HTERT RPE-1 (cell line): ENCODE measurements around the gene STARD13.

Source experiments
- in situ Hi-C: fragments of 300-500 bp; cut with MboI; formaldehyde crosslinking; loops from 4 replicates; pipeline ENCODE4 v1.14.3; 2020; ENCODE audit warnings: low sequenced_read_pairs

STARD13 gene

GRCh38 chr13:33204130-33204927, 81.2 kb downstream of the STARD13 start:
- in situ Hi-C loops, result no loop called here

GRCh38 chr13:33202644-33203169, 82.8 kb downstream of the STARD13 start:
- in situ Hi-C loops, result no loop called here

GRCh38 chr13:33201659-33202058, 83.9 kb downstream of the STARD13 start:
- in situ Hi-C loops, result no loop called here

DNA sequence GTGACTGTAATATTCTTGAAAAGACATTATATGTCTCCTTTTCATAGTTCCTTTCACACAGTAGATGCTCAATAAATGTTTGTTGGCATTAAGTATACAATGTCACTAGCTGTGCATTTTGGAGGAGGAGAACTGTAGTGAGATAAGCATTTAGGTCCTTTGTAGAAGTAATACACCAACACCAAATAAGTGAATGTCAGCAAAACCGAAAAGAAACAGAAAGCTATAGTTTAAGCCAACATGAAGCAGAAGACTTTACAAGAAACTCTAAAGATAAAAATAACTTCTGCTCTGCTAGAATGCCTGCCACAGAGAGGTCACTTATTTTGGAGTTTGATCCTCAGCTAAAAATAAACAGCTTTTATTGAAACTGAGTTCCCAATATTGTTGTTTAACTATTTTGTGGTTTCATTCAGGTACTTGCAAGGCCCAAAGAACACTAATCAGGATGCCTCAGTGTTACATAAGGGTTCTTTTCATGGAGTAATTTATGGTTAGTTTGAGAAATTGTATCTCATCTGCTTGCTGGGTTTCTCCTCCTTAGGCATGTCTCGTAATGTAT, 86.2 kb downstream of the STARD13 start:
- in situ Hi-C loops, result no loop called here

GRCh38 chr13:33197541-33197971, 88.0 kb downstream of the STARD13 start:
- in situ Hi-C loops, result no loop called here

- in situ Hi-C loops, result no loop called here
These were observed 88.8 kb downstream of the STARD13 start for GRCh38 chr13:33196767-33197166.

GRCh38 chr13:33195693-33196464, 89.7 kb downstream of the STARD13 start:
- in situ Hi-C loops, result no loop called here

- in situ Hi-C loops, result no loop called here
These were observed 90.5 kb downstream of the STARD13 start for GRCh38 chr13:33194820-33195692.

DNA sequence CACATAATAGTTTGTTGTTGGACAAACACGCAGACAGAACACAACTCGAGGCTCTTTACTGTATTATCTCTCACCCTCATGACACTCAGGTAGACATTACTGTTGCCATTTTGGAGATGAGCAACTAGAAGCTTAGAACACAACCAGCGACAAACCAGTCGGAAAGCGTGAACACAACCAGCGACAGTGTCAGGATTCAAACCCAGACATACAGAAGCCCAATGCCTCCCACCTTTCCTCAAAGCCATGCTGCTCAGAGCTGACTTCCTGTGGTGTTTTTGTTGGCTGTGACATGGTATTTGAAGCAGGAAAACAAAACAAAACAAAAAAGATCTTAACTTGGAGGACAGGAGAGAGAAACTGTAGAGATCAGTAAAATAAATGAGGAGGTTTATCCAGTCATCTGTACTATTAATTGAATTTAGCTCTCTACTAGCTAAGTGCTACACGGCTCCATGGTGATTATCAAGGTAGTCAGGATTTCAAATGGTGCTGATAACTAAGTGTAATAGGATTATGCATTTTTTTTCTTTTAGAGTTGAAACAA, 92.1 kb downstream of the STARD13 start:
- in situ Hi-C loops, result no loop called here

GRCh38 chr13:33191425-33192210, 93.9 kb downstream of the STARD13 start:
- in situ Hi-C loops, result no loop called here

DNA sequence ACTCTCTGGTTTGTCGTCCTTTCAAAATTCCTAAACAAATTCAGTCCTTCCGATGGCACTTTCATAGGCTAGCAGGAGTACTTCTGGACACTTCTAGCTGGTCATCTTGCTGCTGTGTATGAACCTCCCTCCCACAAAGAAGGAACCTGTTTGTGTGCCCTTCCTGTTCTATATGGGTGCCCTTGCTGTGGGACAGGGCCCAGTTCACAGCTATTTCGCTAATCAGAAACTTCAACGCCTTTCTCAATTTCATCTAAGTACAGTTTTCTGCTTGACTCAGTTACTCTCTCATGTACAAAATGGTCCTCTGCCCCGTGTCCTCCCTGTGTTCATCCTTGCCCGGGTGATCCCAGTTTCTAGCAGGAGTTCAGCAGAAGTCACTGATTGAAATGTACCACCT, 96.1 kb downstream of the STARD13 start:
- in situ Hi-C loops, result no loop called here

- in situ Hi-C loops, result no loop called here
These were observed 97.3 kb downstream of the STARD13 start for GRCh38 chr13:33188093-33188882.

DNA sequence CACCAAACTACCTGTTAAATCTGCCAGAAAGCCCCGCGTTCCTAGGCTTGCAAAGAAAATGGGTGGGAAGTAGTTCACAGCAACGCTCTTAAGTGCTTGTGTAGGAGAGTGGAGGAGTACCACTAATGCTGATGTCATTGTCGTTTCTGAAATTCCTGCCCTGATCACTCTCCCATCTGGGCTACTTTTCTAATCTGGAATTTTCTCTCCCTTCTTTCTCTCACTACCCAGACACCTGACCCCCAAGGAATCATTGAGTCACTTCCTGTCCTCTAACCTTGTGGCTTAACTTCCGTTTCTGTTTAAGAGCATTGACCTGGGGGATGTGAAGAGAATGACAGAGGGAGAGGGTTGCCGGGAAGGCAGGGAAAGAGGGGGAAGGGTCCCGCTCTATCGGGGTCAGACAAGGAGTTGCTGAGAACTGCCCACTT, 98.7 kb downstream of the STARD13 start:
- in situ Hi-C loops, result no loop called here

- in situ Hi-C loops, result no loop called here
These were observed 99.7 kb downstream of the STARD13 start for GRCh38 chr13:33185853-33186252.

DNA sequence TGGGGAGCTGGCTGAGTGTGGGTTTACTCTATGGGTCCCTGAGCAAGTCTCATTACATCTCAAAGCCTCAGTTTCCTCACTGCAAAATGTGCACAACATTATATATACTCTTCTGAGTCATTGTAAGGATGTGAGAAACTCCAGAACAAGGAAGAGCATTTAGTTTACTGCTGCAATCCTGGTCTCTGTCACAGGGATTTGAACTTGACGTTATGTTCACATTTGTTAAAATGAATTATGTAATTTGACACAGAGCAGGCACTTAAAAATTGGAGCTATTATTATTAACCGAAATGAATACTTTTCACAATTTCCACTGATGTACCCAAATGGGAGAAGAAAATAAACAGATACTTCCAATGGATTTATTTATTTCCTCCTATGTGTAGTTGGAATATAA, 101.0 kb downstream of the STARD13 start:
- in situ Hi-C loops, result no loop called here

- in situ Hi-C loops, result no loop called here
These were observed 101.5 kb downstream of the STARD13 start for GRCh38 chr13:33184112-33184490.

DNA sequence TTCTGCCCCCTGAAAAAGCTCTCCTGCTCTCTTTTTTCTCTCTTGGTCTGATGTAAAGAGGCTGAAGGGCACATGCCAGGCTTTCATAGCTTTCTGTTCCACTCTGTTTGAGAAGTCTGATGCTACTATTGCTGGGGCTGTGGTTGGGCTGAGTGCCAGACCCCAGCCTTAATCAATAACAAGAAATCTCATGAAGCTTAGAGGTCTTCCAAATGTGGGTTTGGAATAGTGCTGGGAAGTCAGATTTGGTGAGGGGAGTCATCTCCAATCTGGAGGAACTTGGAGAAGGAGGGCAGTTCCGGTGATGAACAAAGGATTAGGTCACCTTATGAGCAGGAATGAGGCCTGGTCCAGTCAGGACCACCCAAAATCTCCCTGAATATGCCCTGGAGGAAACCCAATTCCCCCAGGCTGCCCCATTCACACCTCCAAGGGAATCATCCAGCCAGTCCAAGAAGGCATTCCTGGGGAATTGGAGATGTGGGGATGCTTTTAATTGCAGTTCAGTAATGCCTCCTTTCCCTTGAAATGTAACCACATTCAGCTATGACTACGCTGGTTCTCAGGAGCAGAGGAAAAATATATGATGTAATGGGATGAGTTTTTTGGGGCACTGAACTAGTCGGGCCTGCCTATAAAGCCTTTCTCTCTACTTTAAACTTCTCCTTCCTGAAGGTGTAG, 102.0 kb downstream of the STARD13 start:
- in situ Hi-C loops, result no loop called here

- in situ Hi-C loops, result no loop called here
These were observed 102.8 kb downstream of the STARD13 start for GRCh38 chr13:33182729-33183128.
